Hematopoietic multipotent progenitor cell (in vitro differentiated cells): ENCODE results near the gene SULF2. TPM values are rescaled to one million over a fixed set of nuclear protein-coding genes. Genes with fewer than 3 reads are reported as not detected.

Source experiments
- DNase-seq, 3 donors: peaks; one replicate each; pipeline ENCODE4 v3.0.0-alpha.2; 2011 to 2015; ENCODE audit warnings: low read depth in 2 of 3, low spot score in 2 of 3
- total RNA-seq: library from RNA; depleted of rRNA; stranded (reverse); fragments of >200 nt; gene quantifications from one replicate; pipeline ENCODE4 v1.2.3, GENCODE V29; 2012

SULF2 gene
- total RNA-seq, 1 donor: 1.3 TPM

DNA sequence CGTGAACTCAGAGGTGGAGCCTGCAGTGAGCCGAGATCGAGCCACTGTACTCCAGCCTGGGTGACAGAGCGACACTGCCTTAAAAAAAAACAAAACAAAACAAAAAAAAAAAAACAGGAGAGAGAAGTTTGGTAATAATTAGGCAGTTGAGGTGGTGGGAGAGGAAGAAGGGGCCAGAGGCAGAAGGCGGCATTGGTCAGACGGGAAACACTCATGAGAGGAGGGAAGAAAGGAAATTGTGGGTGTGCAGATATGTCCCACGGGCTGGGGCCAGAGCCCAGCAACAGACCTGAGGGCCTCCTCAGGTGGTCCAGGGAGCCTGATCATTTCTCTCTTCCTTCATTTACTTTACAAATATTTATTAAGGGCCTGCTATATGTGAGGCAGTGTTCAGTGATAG is 20.0 kb downstream of the SULF2 start:
- no peak for DNase-seq

DNA sequence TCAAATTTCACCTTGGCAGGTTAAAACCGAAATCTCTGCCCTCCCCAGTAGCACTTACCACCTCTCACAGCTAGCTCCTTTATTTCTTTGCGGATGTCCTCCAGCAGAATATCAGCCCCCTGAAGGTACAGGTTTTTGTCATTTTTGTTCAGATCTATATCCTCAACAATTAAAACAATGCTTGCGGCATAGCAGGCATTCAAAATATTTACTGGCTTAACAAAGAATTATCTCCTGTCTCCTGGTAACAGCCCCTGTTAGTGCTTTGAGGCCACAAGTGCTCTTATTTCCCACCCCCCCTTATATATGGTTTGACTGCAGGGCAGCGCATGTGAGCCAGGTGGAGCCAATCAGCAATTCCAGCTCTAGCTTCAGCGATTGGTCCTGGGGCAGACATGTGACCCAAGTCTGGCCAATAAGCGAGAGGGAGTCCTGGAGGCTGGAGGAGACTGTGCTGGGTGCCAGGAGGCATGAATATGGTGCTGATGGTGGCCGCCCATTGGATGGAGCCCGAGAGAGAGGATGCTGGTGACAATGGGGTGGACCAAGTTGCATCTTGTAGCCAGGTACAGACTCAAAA is 21.0 kb downstream of the SULF2 start:
- no peak for DNase-seq

DNA sequence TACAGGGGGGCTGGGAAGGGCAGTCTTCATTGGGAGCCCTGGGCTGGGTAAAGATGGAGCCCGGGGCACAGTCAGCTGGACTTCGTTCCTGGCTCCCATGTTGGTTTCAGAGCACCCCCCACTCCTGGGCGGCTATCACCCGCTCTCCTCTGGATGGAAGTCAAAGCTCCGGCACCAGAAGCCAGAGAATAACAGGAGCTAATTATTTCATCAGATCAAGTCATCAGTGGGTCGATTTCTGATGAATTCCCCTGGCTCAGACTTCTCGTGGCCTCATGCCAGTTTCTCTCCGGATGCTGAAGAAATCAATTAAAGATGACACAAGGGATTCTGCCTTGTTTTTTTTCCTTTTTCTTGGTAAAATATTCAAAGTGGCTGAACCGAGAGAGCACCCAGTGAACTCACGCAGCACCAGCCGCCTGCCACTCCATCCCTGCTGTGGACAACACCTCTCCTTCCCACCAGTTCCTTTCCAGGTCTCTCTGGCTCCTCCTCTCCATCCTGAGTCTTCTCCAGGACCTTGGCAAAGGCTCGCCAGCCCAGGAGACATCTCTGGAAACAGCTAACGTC is 22.5 kb downstream of the SULF2 start:
- no peak for DNase-seq

DNA sequence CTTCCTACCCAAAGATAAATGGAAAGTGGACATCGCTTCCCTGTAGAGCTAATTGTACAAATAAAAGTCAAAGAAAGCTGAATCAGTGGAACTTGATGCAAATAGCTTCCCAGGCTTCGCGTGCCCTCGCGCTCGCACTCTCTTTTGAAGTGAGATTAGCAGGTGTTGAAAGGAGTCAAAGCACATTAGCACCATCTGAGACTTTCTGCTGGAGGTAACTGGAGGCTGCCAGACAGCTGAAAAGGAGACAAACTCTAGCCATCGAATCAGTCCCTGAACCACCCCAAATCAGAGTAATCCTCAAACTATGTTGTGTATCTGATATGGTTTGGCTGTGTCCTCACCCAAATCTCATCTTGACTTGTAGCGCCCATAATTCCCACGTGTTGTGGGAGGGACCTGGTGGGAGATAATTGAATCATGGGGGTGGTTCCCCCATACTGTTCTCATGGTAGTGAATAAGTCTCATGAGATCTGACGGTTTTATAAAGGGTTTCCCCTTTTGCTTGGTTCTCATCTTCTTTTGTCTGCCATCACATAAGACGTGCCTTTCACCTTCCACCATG is 23.7 kb downstream of the SULF2 start:
- no peak for DNase-seq

DNA sequence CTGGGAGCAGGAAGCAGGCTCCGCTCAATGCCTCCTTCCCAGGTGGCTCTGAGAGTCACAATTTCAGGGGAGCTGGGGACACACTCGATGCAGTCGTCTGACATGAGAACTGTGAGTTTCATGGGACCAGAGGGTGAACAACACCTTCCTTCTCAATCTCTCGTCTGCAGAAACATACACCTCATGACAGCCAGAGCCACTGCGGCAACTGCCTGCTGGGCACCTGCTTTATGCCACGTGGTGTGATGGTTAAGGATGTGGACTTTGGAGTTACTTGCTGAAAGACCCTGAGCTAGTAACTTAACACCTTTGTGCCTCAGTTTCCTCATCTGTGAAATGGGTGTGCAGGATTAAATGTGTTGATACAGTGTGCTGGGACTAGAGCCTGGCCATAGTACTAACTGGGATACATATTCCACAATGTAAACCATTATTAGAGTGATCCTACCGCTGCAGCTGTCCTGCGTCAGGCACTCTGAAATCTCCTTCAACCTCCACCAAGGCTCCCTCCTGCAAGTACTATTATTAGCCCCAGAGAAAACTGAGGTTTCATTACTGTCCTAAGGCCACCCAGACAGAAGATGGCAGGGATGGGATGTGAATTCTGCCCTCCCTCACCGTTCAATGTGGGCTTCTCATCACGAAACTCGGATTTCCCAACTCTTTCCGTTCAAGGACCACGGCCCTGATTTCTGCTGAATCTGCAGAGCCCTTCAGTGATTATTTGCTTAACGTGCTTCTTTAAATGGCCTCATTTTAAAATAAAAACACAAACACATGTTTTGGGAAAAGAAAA is 24.4 kb downstream of the SULF2 start:
- no peak for DNase-seq

DNA sequence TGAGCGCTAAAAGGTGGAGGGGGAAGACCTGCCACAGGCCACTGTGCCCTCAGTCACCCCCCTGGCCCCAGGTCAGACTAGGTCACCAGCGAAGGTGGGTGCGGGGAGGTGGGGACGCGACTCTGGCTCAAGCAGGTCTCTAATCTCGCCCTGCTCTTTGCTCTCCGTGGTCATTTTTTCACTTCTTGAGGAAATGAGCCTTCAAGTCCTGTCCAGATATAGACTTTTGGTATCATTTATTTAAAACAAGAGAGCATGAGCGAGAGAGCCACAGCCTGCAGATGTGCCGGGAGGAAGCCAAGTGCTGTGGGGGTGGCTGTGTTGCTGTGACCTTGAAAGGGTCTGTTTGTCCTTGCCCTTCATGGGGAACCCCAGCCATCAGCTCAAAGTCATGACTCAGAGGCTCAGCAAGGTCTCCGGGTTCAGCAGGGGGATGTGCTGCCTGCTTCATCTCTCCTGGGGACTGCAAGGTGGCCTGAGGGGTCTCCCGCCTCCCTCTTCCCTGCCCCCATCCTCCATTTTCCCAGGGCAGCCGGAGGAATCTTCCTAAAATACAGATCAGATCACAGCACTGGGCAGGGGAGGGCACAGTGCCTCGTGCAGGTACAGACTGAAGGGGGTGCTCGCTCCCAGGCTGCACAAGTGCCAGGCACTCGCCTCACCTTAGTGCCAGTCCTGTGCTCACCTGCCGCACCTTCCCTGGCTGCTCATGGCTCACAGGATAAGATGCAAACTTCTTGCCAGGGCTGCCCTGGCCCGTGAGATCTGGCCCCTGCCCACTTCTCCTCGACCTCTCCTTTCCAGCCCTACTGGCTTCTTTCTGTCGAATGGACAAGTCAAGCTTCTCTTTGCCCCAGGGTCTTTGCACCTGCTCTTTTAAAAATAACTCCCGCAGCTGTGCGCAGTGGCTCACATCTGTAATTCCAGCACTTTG is 26.5 kb downstream of the SULF2 start:
- no peak for DNase-seq

GRCh38 chr20:47757145-47758035 is 27.9 kb downstream of the SULF2 start:
- DNase-seq: no peak

GRCh38 chr20:47754946-47755652 is 30.2 kb downstream of the SULF2 start:
- no peak for DNase-seq

DNA sequence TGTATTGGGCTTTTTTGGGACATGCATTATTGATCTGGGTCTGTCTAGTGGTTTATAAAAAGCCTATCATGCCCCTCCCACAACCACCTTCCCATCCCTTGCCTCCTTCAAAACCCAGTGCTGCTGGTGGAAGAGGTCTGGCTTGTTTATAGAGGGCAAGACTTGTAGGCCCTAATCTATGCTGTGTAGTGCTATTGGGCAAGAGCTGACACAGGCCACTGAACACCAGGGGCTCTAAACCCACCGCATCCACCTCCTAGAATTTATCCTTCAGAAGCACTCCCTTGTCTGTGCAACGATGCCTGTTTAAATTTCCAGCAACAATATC is 30.9 kb downstream of the SULF2 start:
- no peak for DNase-seq

DNA sequence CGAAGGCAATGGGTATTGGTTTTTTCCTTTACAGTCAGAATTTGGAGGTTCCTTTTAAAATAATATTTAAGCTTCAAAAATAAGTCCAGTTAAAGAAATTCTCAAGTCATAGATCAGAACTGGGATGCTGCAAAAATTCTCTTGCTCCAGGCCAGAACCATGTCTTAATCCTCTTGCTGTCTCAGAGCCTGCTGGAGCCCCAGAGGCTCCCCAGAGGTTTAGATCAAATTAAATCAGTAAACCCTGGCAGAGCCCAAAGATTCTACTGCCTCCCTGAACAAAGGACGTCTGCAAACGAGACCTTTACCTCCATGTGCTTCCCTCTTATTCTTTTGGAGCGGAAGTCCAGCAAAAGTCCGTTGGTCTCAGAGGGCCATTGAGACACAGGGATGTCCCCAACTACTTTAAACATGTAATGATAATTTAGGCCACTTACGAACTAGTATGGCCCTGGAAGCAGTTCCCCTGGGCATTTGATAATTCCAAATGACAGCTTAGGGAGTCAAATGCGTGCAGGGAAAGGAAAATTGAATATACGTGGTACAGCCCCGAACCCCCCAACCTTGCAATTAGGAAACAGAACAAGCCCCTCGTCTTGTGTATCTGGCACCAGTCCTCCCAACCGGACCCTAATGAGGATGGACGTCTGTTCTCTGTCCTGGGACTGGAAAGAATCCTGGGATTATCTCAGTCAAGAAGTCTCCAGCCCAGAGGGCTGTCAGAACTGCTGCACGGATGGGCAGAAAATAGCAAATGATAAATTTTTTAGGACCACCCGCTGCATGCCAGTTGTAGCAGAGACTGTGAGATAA is 31.5 kb downstream of the SULF2 start:
- DNase-seq: no peak

GRCh38 chr20:47751449-47751848 is 33.8 kb downstream of the SULF2 start:
- no peak for DNase-seq

GRCh38 chr20:47749339-47749738 is 35.9 kb downstream of the SULF2 start:
- DNase-seq: no peak

DNA sequence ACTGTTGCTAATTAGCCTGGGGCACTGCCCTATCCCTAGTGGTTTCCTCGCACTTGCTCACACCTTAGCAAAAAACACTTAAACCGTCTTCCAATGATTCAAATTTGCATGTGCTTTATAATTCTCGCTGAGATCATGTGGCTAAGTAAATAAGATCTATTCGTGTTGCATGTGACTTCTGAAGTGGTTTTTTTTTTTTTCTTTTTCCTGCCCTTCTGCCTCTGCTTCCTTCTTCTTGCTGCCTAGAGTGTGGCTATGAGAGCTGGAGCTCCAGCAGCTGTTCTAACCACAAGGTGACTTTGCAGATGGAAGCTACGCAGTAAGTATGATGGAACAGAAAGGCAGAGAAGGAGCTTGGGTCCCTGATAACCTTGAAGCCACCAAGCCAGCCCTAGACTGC is 36.5 kb downstream of the SULF2 start:
- peak in 1 of 3 donors; percentile 48 for DNase-seq

- no peak for DNase-seq
These were observed 37.2 kb downstream of the SULF2 start for GRCh38 chr20:47748069-47748468.

- DNase-seq: no peak
These were observed 37.6 kb downstream of the SULF2 start for GRCh38 chr20:47747669-47748031.

DNA sequence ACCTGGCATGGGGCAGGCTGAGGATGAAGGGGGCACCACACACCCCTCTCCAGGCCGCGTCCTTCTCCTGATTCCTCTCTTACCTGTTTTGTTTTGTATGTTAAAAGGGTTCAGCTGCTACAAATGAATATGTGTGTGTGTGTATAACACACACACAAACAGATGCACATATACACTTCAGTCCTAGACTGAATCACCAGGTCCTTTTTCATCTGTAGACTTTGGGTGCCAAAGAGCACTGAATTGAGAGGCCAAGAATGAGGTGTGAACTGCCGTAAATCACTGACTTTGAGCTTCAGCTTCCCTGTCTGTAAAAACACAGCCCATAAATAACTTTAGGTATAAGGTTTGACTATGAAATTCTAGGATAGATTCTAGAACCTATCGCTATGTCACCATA is 40.5 kb downstream of the SULF2 start:
- DNase-seq: no peak

- no peak for DNase-seq
These were observed 41.6 kb downstream of the SULF2 start for GRCh38 chr20:47743671-47744070.
